Stimulated activated CD8-positive, alpha-beta memory T cell treated with anti-CD3 and anti-CD28 coated beads, Interleukin-7, amount 100 ng/mL, for 1 hour (primary cell): ENCODE results near the gene CTNNA2.

Experiments
- DNase-seq, 2 donors: peaks; one replicate each; pipeline ENCODE4 v3.0.0-alpha.2; 2020; ENCODE audit warnings: low read depth in 2 of 2

The CTNNA2 gene

GRCh38 chr2:79512442-79513401 lies at the start of gene CTNNA2:
Gene CTNNA2, plus strand, starts transcription at chr2:79513051.
- no peak for DNase-seq

- DNase-seq: no peak
Observed at GRCh38 chr2:79487399-79487798, 25.5 kb upstream of the CTNNA2 start.

GRCh38 chr2:79511320-79511951 lies 1.4 kb upstream of the CTNNA2 start:
- DNase-seq: no peak

- no peak for DNase-seq
Observed at GRCh38 chr2:79513711-79514110, 860 bp downstream of the CTNNA2 start.

- DNase-seq: no peak
Observed at GRCh38 chr2:79529636-79530035, 16.8 kb downstream of the CTNNA2 start.

GRCh38 chr2:79530443-79530842 lies 17.6 kb downstream of the CTNNA2 start:
- DNase-seq: no peak

GRCh38 chr2:79547568-79547967 lies 34.7 kb downstream of the CTNNA2 start:
- DNase-seq: no peak

- no peak for DNase-seq
Observed at GRCh38 chr2:79552653-79553052, 39.8 kb downstream of the CTNNA2 start.

GRCh38 chr2:79554899-79555298 lies 42.0 kb downstream of the CTNNA2 start:
- DNase-seq: no peak

GRCh38 chr2:79564065-79564464 lies 51.2 kb downstream of the CTNNA2 start:
- no peak for DNase-seq

- DNase-seq: no peak
Observed at GRCh38 chr2:79569048-79569447, 56.2 kb downstream of the CTNNA2 start.

GRCh38 chr2:79573895-79574674 lies 61.2 kb downstream of the CTNNA2 start:
- no peak for DNase-seq

- no peak for DNase-seq
Observed at GRCh38 chr2:79576451-79576850, 63.6 kb downstream of the CTNNA2 start.

- DNase-seq: no peak
Observed at GRCh38 chr2:79578952-79579351, 66.1 kb downstream of the CTNNA2 start.

- no peak for DNase-seq
Observed at GRCh38 chr2:79580175-79580574, 67.3 kb downstream of the CTNNA2 start.

GRCh38 chr2:79585701-79586433 lies 73.0 kb downstream of the CTNNA2 start:
- no peak for DNase-seq

- DNase-seq: no peak
Observed at GRCh38 chr2:79591281-79591680, 78.4 kb downstream of the CTNNA2 start.

GRCh38 chr2:79593237-79593867 lies 80.5 kb downstream of the CTNNA2 start:
- DNase-seq: no peak

- DNase-seq: no peak
Observed at GRCh38 chr2:79596403-79596802, 83.6 kb downstream of the CTNNA2 start.

GRCh38 chr2:79604748-79605147 lies 91.9 kb downstream of the CTNNA2 start:
- DNase-seq: no peak

GRCh38 chr2:79611448-79612016 lies 98.7 kb downstream of the CTNNA2 start:
- no peak for DNase-seq
